ENCODE data around the gene CBX8. TPM values are rescaled to one million over a fixed set of nuclear protein-coding genes. Genes with fewer than 3 reads are reported as not detected.

The CBX8 gene
- total RNA-seq, 4 donors from 2014 or later = 1.7 to 7.5 (median 2.6) TPM

DNA sequence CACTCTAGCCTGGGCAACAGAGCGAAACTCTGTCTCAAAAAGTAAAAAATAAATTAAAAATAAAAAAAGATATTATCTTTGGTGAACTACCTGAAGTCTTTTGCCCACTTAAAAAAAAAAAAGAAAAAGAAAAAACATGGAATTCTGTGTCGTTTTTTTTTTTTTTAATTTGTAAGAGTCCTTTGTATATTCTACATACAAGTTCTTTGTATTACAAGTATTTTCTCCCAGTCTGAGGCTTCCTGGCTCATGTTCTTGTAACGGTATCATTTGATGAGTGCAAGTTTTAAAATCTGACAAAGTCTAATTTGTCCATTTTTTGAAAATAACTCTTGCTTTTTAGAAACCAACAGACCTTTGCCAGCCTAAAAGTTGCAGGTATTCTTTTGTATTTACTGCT lies 31.2 kb downstream of the CBX8 start:
- peaks cover 0 to 49% (median 0%) of the 10 kb centered on the region in 4 donors for H3K27me3 ChIP-seq
- H3K36me3 ChIP-seq = no peaks in the 10 kb centered on the region
- H3K4me3 ChIP-seq = no peak overlapping the region
- WGBS = 87% methylated on average over 3 of the region's 3 CpGs
- intact Hi-C loops (cut with DNase I) = no loop called here
- H3K9me3 ChIP-seq = no peaks in the 10 kb centered on the region
- no peak for TF ChIP-seq CTCF (IDR thresholded peaks at IDR 0.05)
- no peak for TF ChIP-seq POLR2A (IDR thresholded peaks at IDR 0.05; ENCODE audit: low read depth)
- no peak for TF ChIP-seq EP300 (IDR thresholded peaks at IDR 0.05)
- TF ChIP-seq POLR2AphosphoS5 (IDR thresholded peaks at IDR 0.05) = no peak
- no peak for DNase-seq (ENCODE audit: extremely low spot score)
- no peak overlapping the region for H3K27ac ChIP-seq (replicated peaks in 1 of 4)
- H3K4me1 ChIP-seq = no peaks in the 10 kb centered on the region

GRCh38 chr17:79761894-79762589 lies 34.8 kb downstream of the CBX8 start:
- no peaks in the 10 kb centered on the region for H3K9me3 ChIP-seq
- H3K36me3 ChIP-seq = no peaks in the 10 kb centered on the region
- no peak for TF ChIP-seq CTCF (IDR thresholded peaks at IDR 0.05)
- TF ChIP-seq EP300 (IDR thresholded peaks at IDR 0.05) = no peak
- no peak for TF ChIP-seq POLR2AphosphoS5 (IDR thresholded peaks at IDR 0.05)
- no peak for TF ChIP-seq POLR2A (IDR thresholded peaks at IDR 0.05; ENCODE audit: low read depth)
- 84% methylated on average over 19 of the region's 19 CpGs for WGBS
- peaks cover 0 to 38% (median 0%) of the 10 kb centered on the region in 4 donors for H3K27me3 ChIP-seq
- H3K4me3 ChIP-seq = no peak overlapping the region
- H3K27ac ChIP-seq (replicated peaks in 1 of 4) = no peak overlapping the region
- intact Hi-C loops (cut with DNase I) = no loop called here
- no peaks in the 10 kb centered on the region for H3K4me1 ChIP-seq
- DNase-seq (ENCODE audit: extremely low spot score) = no peak

DNA sequence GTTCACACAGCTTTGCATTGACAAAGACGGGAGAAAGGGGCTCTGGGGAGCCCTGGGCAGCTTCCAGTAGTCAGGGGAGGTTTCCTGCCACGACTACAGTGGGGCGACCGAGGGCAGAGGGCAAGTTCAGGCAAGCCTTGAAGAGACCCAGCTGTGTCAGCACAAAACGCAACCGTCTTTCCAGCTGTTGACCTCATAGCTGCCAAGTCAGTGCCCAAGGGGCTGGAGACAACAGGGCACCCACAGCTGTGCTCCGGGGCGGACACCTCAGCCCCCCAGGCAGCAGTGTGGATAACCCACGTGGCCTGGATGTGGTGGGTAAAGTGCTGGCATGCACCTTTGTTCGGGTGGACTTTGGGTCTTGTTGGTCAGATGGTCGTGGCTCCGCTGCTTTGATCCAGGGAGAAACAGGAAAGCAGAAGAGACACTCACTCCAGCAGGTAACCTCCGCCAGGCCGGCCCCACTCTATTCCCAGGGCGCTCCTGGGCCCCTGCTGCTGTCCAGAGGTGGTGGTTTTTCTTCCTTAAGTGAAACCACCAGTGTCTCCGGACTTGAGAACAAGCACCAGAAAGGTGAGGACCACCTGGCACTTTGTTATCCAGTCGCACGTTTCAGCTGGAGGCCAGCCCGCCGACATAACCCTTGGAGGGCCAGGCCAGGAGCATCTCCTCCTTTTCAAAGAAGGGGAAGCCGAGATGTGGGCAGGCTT lies 36.5 kb downstream of the CBX8 start:
- DNase-seq (ENCODE audit: extremely low spot score) = no peak
- TF ChIP-seq POLR2A (IDR thresholded peaks at IDR 0.05; ENCODE audit: low read depth) (no peak), EP300 (IDR thresholded peaks at IDR 0.05) (no peak)
- intact Hi-C loops (cut with DNase I) = no loop called here
- no peaks in the 10 kb centered on the region for H3K4me1 ChIP-seq
- no peak overlapping the region for H3K27ac ChIP-seq (replicated peaks in 1 of 4)
- H3K27me3 ChIP-seq = peaks cover 0 to 42% (median 0%) of the 10 kb centered on the region in 4 donors
- no peaks in the 10 kb centered on the region for H3K36me3 ChIP-seq
- no peaks in the 10 kb centered on the region for H3K9me3 ChIP-seq
- no peak overlapping the region for H3K4me3 ChIP-seq
- WGBS = 86% methylated on average over 15 of the region's 21 CpGs

- Histone ChIP-seq H3K4me1 (no peaks in the 10 kb centered on the region), H3K27me3 (peaks cover 0 to 53% (median 0%) of the 10 kb centered on the region in 4 donors), H3K36me3 (no peaks in the 10 kb centered on the region), H3K4me3 (no peak overlapping the region), H3K27ac (replicated peaks in 1 of 4) (no peak overlapping the region), H3K9me3 (no peaks in the 10 kb centered on the region)
- no peak for DNase-seq (ENCODE audit: extremely low spot score)
- TF ChIP-seq CTCF (IDR thresholded peaks at IDR 0.05) = no peak
- TF ChIP-seq POLR2A (IDR thresholded peaks at IDR 0.05; ENCODE audit: low read depth) = no peak
- no peak for TF ChIP-seq EP300 (IDR thresholded peaks at IDR 0.05)
- 92% methylated on average over 6 of the region's 6 CpGs for WGBS
- intact Hi-C loops (cut with DNase I) = no loop called here
These were observed 38.6 kb downstream of the CBX8 start for GRCh38 chr17:79758271-79758670.

DNA sequence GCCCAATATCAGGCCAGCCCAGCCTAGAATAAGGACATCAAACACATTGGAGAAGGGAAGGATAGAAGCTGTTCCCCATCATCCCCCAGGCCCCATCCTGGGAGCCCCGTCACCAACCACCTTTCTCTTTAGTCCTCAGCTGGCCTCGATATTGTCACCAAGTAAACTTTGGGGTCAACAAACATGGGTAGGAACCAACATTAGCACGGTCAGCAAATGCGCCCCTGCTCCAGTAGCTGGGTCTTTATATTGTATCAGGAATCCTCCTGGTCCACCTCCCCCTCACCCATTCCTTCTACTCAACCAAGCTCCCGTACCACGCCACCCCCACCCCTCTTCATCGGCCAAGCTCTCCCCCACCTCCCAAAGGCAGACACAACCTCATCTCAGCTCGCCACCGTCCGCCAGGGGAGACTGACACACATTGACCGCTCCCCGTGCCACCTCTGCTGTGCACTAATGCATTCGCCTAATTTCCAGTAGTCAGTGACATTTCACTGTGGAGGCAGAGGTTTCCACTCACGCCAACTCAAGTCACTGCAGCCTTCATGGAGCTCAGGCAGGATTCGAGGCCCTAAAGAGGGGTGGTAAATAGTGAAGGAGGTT lies 39.6 kb downstream of the CBX8 start:
- Histone ChIP-seq H3K36me3 (no peaks in the 10 kb centered on the region), H3K4me3 (no peak overlapping the region), H3K4me1 (no peaks in the 10 kb centered on the region), H3K9me3 (no peaks in the 10 kb centered on the region), H3K27ac (replicated peaks in 1 of 4) (no peak overlapping the region), H3K27me3 (peaks cover 0 to 63% (median under 1%) of the 10 kb centered on the region in 4 donors)
- WGBS = 96% methylated on average over 15 of the region's 15 CpGs
- intact Hi-C loops (cut with DNase I) = no loop called here
- DNase-seq (ENCODE audit: extremely low spot score) = no peak
- TF ChIP-seq POLR2AphosphoS5 (IDR thresholded peaks at IDR 0.05) (no peak), POLR2A (IDR thresholded peaks at IDR 0.05; ENCODE audit: low read depth) (no peak), CTCF (IDR thresholded peaks at IDR 0.05) (no peak), EP300 (IDR thresholded peaks at IDR 0.05) (no peak)
